Measurements from ENCODE around the gene SUCLG2. TPM values are rescaled to one million over a fixed set of nuclear protein-coding genes. Genes with fewer than 3 reads are reported as not detected.

Gene SUCLG2
- total RNA-seq, 1 experiment from 2014 or later, result 38.5 TPM

GRCh38 chr3:67653425-67654098 is 850 bp downstream of the SUCLG2 start:
- Histone ChIP-seq H3K79me2 (ENCODE audit: insufficient read depth, low read length) (no peaks in the 10 kb centered on the region), H3K23me2 (ENCODE audit: insufficient read length, low read depth, low read length, poor library complexity, severe bottlenecking) (no peaks in the 10 kb centered on the region), H3K4me1 (ENCODE audit: insufficient read depth, low read length) (no peaks in the 10 kb centered on the region), H2BK20ac (ENCODE audit: low read depth, low read length, poor library complexity, severe bottlenecking) (no peak overlapping the region), H3K14ac (ENCODE audit: insufficient read depth, low read length) (peak overlapping the region; percentile 67; the same call in 1 of the 2 replicates), H2AFZ (ENCODE audit: low read length) (peak overlapping the region; percentile 17), H3K18ac (ENCODE audit: insufficient read length, low read depth, low read length) (peak overlapping the region; percentile 28), H2BK120ac (ENCODE audit: low read depth, low read length, poor library complexity, severe bottlenecking) (no peak overlapping the region), H2BK12ac (ENCODE audit: insufficient read length, low read depth, low read length) (no peak overlapping the region), H3K9me3 (ENCODE audit: control insufficient read depth, low read depth, low read length) (no peaks in the 10 kb centered on the region), H4K8ac (replicated peaks; ENCODE audit: insufficient read length, low read depth, low read length) (no peak overlapping the region), H2BK15ac (ENCODE audit: low read depth, low read length) (no peak overlapping the region), H4K20me1 (ENCODE audit: control insufficient read depth, insufficient read depth, insufficient read length) (no peaks in the 10 kb centered on the region), H3K27me3 (ENCODE audit: insufficient read depth, low read length) (no peaks in the 10 kb centered on the region), H3K56ac (ENCODE audit: insufficient read length, low read depth, low read length) (no peak overlapping the region), H3K79me1 (ENCODE audit: insufficient read depth, low read depth, low read length, poor library complexity, severe bottlenecking) (no peaks in the 10 kb centered on the region), H3K9ac (ENCODE audit: extremely low read depth, insufficient read length, low read length) (peak overlapping the region; percentile 39), H4K91ac (ENCODE audit: insufficient read length, low read depth, low read length) (no peak overlapping the region), H3K4ac (ENCODE audit: low read depth, low read length) (no peak overlapping the region), H3T11ph (ENCODE audit: low read length) (no peak overlapping the region), H3K4me2 (ENCODE audit: insufficient read depth, insufficient read length, low read length) (peak overlapping the region; percentile 28), H4K5ac (ENCODE audit: insufficient read length, low read depth, low read length) (no peak overlapping the region), H2AK5ac (ENCODE audit: insufficient read length, low read length) (no peak overlapping the region), H2BK5ac (ENCODE audit: insufficient read length, low read length) (no peak overlapping the region), H3K27ac (ENCODE audit: insufficient read length, low read depth, low read length) (no peak overlapping the region), H3K23ac (ENCODE audit: insufficient read length, low read depth, low read length) (no peak overlapping the region)
- no peak for DNase-seq
- H3K4me3 Mint-ChIP-seq, result peak overlapping the region; percentile 63 to 78
- peaks cover 18 to 32% of the 10 kb centered on the region in 2 experiments for H3K4me1 Mint-ChIP-seq
- H3K36me3 Mint-ChIP-seq (ENCODE audit: insufficient read depth in 1 of 3, low read depth in 3 of 3), result peaks cover 5 to 15% (median 10%) of the 10 kb centered on the region in 3 experiments; a peak in 5 of 7 replicates
- TF ChIP-seq CTCF (conservative IDR thresholded peaks at IDR 0.05), result no peak
- peak overlapping the region in 2 of 3 experiments; percentile 70 to 83; a peak in 3 of 7 replicates for H3K27ac Mint-ChIP-seq
- H3K27me3 Mint-ChIP-seq (ENCODE audit: low read depth), result no peaks in the 10 kb centered on the region; the same call in 1 of the 2 replicates
- no CpG with 5 or more reads among the region's 8 CpGs for WGBS (ENCODE audit: extremely low coverage, insufficient read length, low lambda C conversion rate)
- H3K9me3 Mint-ChIP-seq, result peaks cover 3 to 5% of the 10 kb centered on the region in 2 experiments; a peak in 3 of 5 replicates

Measured in H9 (cell line).